MCF 10A (cell line): ENCODE results near the gene STK38. TPM values are rescaled to one million over a fixed set of nuclear protein-coding genes. Genes with fewer than 3 reads are reported as not detected.

Experiments used
- BruUV-seq: library from RNA; stranded (reverse); fragments of 400-500 nt; replicated peaks from 2 replicates; lab custom pipeline; 2021; lab: Mats Ljungman, UMichigan
- CTCF ChIA-PET: fragments of 300-600 bp; sonication (Branson Sonifier 250); formaldehyde crosslinking; extraction: SDS; loops from one replicate; lab custom pipeline; 2021; ENCODE audit warnings: antibody characterized with exemption, inconsistent platforms; lab: Yijun Ruan, JAX
- POLR2A ChIA-PET: fragments of 300-600, 350-650 bp; sonication (Branson Sonifier 250); formaldehyde crosslinking; extraction: SDS; loops from one replicate; lab custom pipeline; 2020; ENCODE audit warnings: antibody characterized with exemption, inconsistent platforms; lab: Yijun Ruan, JAX
- DNase-seq: peaks from one replicate; pipeline ENCODE4 v3.0.0-alpha.2; 2018; ENCODE audit not compliant: unreplicated experiment
- H3K27ac Mint-ChIP-seq: one replicate; pipeline ENCODE4 v1.8.0; 2022; ENCODE audit warnings: mild to moderate bottlenecking, low read depth, mixed read lengths; ENCODE audit not compliant: unreplicated experiment
- H3K27me3 Mint-ChIP-seq: one replicate; pipeline ENCODE4 v1.8.0; 2022; ENCODE audit warnings: mixed read lengths; ENCODE audit not compliant: insufficient read depth, unreplicated experiment
- H3K36me3 Mint-ChIP-seq: one replicate; pipeline ENCODE4 v1.8.0; 2022; ENCODE audit warnings: mild to moderate bottlenecking, moderate library complexity, mixed read lengths; ENCODE audit not compliant: insufficient read depth, unreplicated experiment
- H3K4me1 Mint-ChIP-seq: one replicate; pipeline ENCODE4 v1.8.0; 2022; ENCODE audit warnings: mixed read lengths; ENCODE audit not compliant: insufficient read depth, unreplicated experiment
- H3K4me3 Mint-ChIP-seq: one replicate; pipeline ENCODE4 v1.8.0; 2022; ENCODE audit warnings: mild to moderate bottlenecking, moderate library complexity, mixed read lengths; ENCODE audit not compliant: unreplicated experiment
- H3K9me3 Mint-ChIP-seq: one replicate; pipeline ENCODE4 v1.8.0; 2022; ENCODE audit warnings: mixed read lengths; ENCODE audit not compliant: unreplicated experiment
- CTCF ChIP-seq: fragments of 200-600 bp; IDR thresholded peaks from one replicate; pipeline ENCODE4 v1.8.0; 2022; ENCODE audit warnings: antibody characterized with exemption, mild to moderate bottlenecking; ENCODE audit not compliant: unreplicated experiment
- intact Hi-C: fragments of 100-400 bp; cut with micrococcal nuclease; formaldehyde crosslinking; loops from 2 replicates; pipeline ENCODE4 v1.14.1; 2022
- total RNA-seq: library from RNA; stranded (reverse); gene quantifications from 2 replicates; pipeline ENCODE4 v1.2.3, GENCODE V29; 2022

Gene STK38
- total RNA-seq, 1 experiment from 2014 or later, result 16.8 TPM

GRCh38 chr6:36560822-36561221 is 13.5 kb upstream of the STK38 start:
- no peak for TF ChIP-seq CTCF
- no TSS peak for BruUV-seq
- ChIA-PET CTCF (interaction anchor here (0.6 to 1.0 kb wide), 2 partner anchors 16 to 55 kb away, joined by 3 read pairs; no protein-coding TSS in a partner anchor), POLR2A (interaction anchor here (1.1 kb wide), 1 partner anchor 9 kb away, joined by 3 read pairs; no protein-coding TSS in a partner anchor)
- Mint-ChIP-seq H3K4me1 (no peaks in the 10 kb centered on the region), H3K4me3 (no peak overlapping the region), H3K27me3 (no peaks in the 10 kb centered on the region), H3K36me3 (no peaks in the 10 kb centered on the region), H3K27ac (no peak overlapping the region), H3K9me3 (no peaks in the 10 kb centered on the region)
- intact Hi-C loops, result no loop called here
- no peak for DNase-seq

GRCh38 chr6:36559011-36559793 is 11.9 kb upstream of the STK38 start:
- CTCF ChIA-PET, result no interaction called here
- BruUV-seq, result no TSS peak
- intact Hi-C loops, result no loop called here

GRCh38 chr6:36556281-36556680 is 9.0 kb upstream of the STK38 start:
- H3K4me3 Mint-ChIP-seq, result no peak overlapping the region
- CTCF ChIA-PET, result no interaction called here
- no peaks in the 10 kb centered on the region for H3K27me3 Mint-ChIP-seq
- H3K9me3 Mint-ChIP-seq, result no peaks in the 10 kb centered on the region
- BruUV-seq, result no TSS peak
- DNase-seq, result no peak
- H3K4me1 Mint-ChIP-seq, result no peaks in the 10 kb centered on the region
- no peak overlapping the region for H3K27ac Mint-ChIP-seq
- intact Hi-C loops, result no loop called here
- POLR2A ChIA-PET, result interaction anchor here (0.7 to 1.0 kb wide), 2 partner anchors 40 to 627 kb away, joined by 3 to 4 read pairs; no protein-coding TSS in a partner anchor
- peaks cover 6% of the 10 kb centered on the region for H3K36me3 Mint-ChIP-seq
- TF ChIP-seq CTCF, result no peak

More at GRCh38 chr6:36559011-36559793, 11.9 kb upstream of the STK38 start:
- POLR2A ChIA-PET, result interaction anchor here (0.6 to 2.1 kb wide), 2 partner anchors 18 to 525 kb away, joined by 3 to 8 read pairs; no protein-coding TSS in a partner anchor
- Mint-ChIP-seq H3K4me3 (no peak overlapping the region), H3K9me3 (no peaks in the 10 kb centered on the region), H3K4me1 (no peaks in the 10 kb centered on the region), H3K27ac (no peak overlapping the region), H3K36me3 (no peaks in the 10 kb centered on the region), H3K27me3 (no peaks in the 10 kb centered on the region)
- no peak for TF ChIP-seq CTCF
- DNase-seq, result no peak

- Mint-ChIP-seq H3K36me3 (peaks cover 6% of the 10 kb centered on the region), H3K4me1 (no peaks in the 10 kb centered on the region), H3K4me3 (no peak overlapping the region), H3K27me3 (no peaks in the 10 kb centered on the region), H3K9me3 (no peaks in the 10 kb centered on the region), H3K27ac (no peak overlapping the region)
- ChIA-PET CTCF (no interaction called here), POLR2A (interaction anchor here (0.7 to 1.0 kb wide), 3 partner anchors 39 to 626 kb away, joined by 3 to 4 read pairs (median 3); no protein-coding TSS in a partner anchor)
- no peak for TF ChIP-seq CTCF
- intact Hi-C loops, result no loop called here
- DNase-seq, result no peak
- no TSS peak for BruUV-seq
Measured at GRCh38 chr6:36555750-36556252, 8.5 kb upstream of the STK38 start.
